ENCODE results near the gene SND1.

The SND1 gene

GRCh38 chr7:127888411-127888810 is 236.4 kb downstream of the SND1 start:
- TF ChIP-seq ZBTB44 (tag by site-specific recombination; IDR thresholded peaks at IDR 0.05) (no peak), ZNF140 (tag by site-specific recombination; IDR thresholded peaks at IDR 0.05) (no peak)
- H3K4me3 ChIP-seq (ENCODE audit: low read depth, low read length) = no peak overlapping the region
- no peak overlapping the region for H3K27ac ChIP-seq (ENCODE audit: extremely low read depth, low read depth, low read length)
- POLR2A ChIA-PET = no interaction called here
- H3K36me3 ChIP-seq (ENCODE audit: control insufficient read depth in 2 of 2, insufficient read depth in 1 of 2, low read length in 2 of 2) = peaks cover 0 to 34% of the 10 kb centered on the region in 2 experiments; a peak in 1 of 3 replicates
- no peaks in the 10 kb centered on the region for H3K9me3 ChIP-seq (ENCODE audit: control insufficient read depth, insufficient read depth, low read depth, low read length)
- CTCF ChIA-PET = no interaction called here
- no peaks in the 10 kb centered on the region for H3K4me1 ChIP-seq (ENCODE audit: control insufficient read depth, insufficient read depth, low read length)

GRCh38 chr7:127888825-127889224 is 236.8 kb downstream of the SND1 start:
- ChIA-PET CTCF (no interaction called here), POLR2A (no interaction called here)
- H3K9me3 ChIP-seq (ENCODE audit: control insufficient read depth, insufficient read depth, low read depth, low read length) = no peaks in the 10 kb centered on the region
- TF ChIP-seq ELK4 (IDR thresholded peaks at IDR 0.05; ENCODE audit: borderline replicate concordance, low read depth, low read length) (no peak), SP2 (tag by site-specific recombination; IDR thresholded peaks at IDR 0.05) (no peak), ZBTB44 (tag by site-specific recombination; IDR thresholded peaks at IDR 0.05) (no peak), TSHZ1 (tag by site-specific recombination; IDR thresholded peaks at IDR 0.05; ENCODE audit: borderline replicate concordance) (no peak), ZNF324 (tag by site-specific recombination; IDR thresholded peaks at IDR 0.05) (no peak), ZBTB10 (tag by site-specific recombination; IDR thresholded peaks at IDR 0.05) (no peak), HOXA7 (CRISPR knock-in tag; IDR thresholded peaks at IDR 0.05; ENCODE audit: borderline replicate concordance) (no peak), ZNF837 (tag by site-specific recombination; IDR thresholded peaks at IDR 0.05) (no peak)
- H3K4me1 ChIP-seq (ENCODE audit: control insufficient read depth, insufficient read depth, low read length) = no peaks in the 10 kb centered on the region
- H3K36me3 ChIP-seq (ENCODE audit: control insufficient read depth in 2 of 2, insufficient read depth in 1 of 2, low read length in 2 of 2) = peaks cover 0 to 34% of the 10 kb centered on the region in 2 experiments; a peak in 1 of 3 replicates
- no peak overlapping the region for H3K4me3 ChIP-seq (ENCODE audit: low read depth, low read length)
- no peak overlapping the region for H3K27ac ChIP-seq (ENCODE audit: extremely low read depth, low read depth, low read length)

- CTCF ChIA-PET = no interaction called here
Observed at GRCh38 chr7:127889677-127890076, 237.7 kb downstream of the SND1 start.

More at GRCh38 chr7:127889677-127890076, 237.7 kb downstream of the SND1 start:
- H3K4me1 ChIP-seq (ENCODE audit: control insufficient read depth, insufficient read depth, low read length) = no peaks in the 10 kb centered on the region
- no peaks in the 10 kb centered on the region for H3K9me3 ChIP-seq (ENCODE audit: control insufficient read depth, insufficient read depth, low read depth, low read length)
- H3K4me3 ChIP-seq (ENCODE audit: low read depth, low read length) = no peak overlapping the region
- no peak overlapping the region for H3K27ac ChIP-seq (ENCODE audit: extremely low read depth, low read depth, low read length)
- H3K36me3 ChIP-seq (ENCODE audit: control insufficient read depth in 2 of 2, insufficient read depth in 1 of 2, low read length in 2 of 2) = peaks cover 0 to 34% of the 10 kb centered on the region in 2 experiments; a peak in 1 of 3 replicates
- POLR2A ChIA-PET = no interaction called here
- TF ChIP-seq ZNF544 (tag by site-specific recombination; IDR thresholded peaks at IDR 0.05) = no peak
- TF ChIP-seq ZNF146 (tag by site-specific recombination; IDR thresholded peaks at IDR 0.05) = peak; percentile 74
